Osteocyte (in vitro differentiated cells): ENCODE measurements around the gene WDR64. TPM values are rescaled to one million over a fixed set of nuclear protein-coding genes. Genes with fewer than 3 reads are reported as not detected.
"Not testable (repeated sequence)": the region's sequence is repeated elsewhere in the genome, so short reads cannot be mapped to it uniquely, and the experiment has no call there.

Experiments used
- DNase-seq: peaks from one replicate; pipeline ENCODE4 v3.0.0; 2021; ENCODE audit warnings: mixed read lengths; ENCODE audit not compliant: unreplicated experiment; ENCODE audit errors: extremely low spot score
- H3K27ac Mint-ChIP-seq: one replicate; pipeline ENCODE4 v1.8.0; 2021; ENCODE audit warnings: mild to moderate bottlenecking, mixed read lengths; ENCODE audit not compliant: unreplicated experiment
- H3K27me3 Mint-ChIP-seq: one replicate; pipeline ENCODE4 v1.8.0; 2021; ENCODE audit warnings: mixed read lengths; ENCODE audit not compliant: unreplicated experiment
- H3K36me3 Mint-ChIP-seq: one replicate; pipeline ENCODE4 v1.8.0; 2021; ENCODE audit warnings: mixed read lengths; ENCODE audit not compliant: unreplicated experiment
- H3K4me1 Mint-ChIP-seq: one replicate; pipeline ENCODE4 v1.8.0; 2021; ENCODE audit warnings: mixed read lengths; ENCODE audit not compliant: unreplicated experiment
- H3K4me3 Mint-ChIP-seq: one replicate; pipeline ENCODE4 v1.8.0; 2021; ENCODE audit warnings: mild to moderate bottlenecking, moderate library complexity, mixed read lengths; ENCODE audit not compliant: unreplicated experiment
- H3K9me3 Mint-ChIP-seq: one replicate; pipeline ENCODE4 v1.8.0; 2021; ENCODE audit warnings: mixed read lengths; ENCODE audit not compliant: unreplicated experiment
- CTCF ChIP-seq: fragments of 200-600 bp; sonication (generic); IDR thresholded peaks from 2 replicates; pipeline ENCODE4 v1.5.0; 2021; ENCODE audit warnings: antibody characterized with exemption, mild to moderate bottlenecking, moderate library complexity
- total RNA-seq: library from RNA; stranded (reverse); gene quantifications from 2 replicates; pipeline ENCODE4 v1.2.1, GENCODE V29; 2021

Gene WDR64
- total RNA-seq, 1 donor from 2014 or later = not detected

- TF ChIP-seq CTCF = no peak
- Mint-ChIP-seq H3K4me3 (no peak overlapping the region), H3K27ac (no peak overlapping the region), H3K36me3 (no peaks in the 10 kb centered on the region), H3K27me3 (peaks cover 48% of the 10 kb centered on the region), H3K4me1 (no peaks in the 10 kb centered on the region), H3K9me3 (no peaks in the 10 kb centered on the region)
- DNase-seq = no peak
Observed at GRCh38 chr1:241730031-241730430, 78.0 kb downstream of the WDR64 start.

GRCh38 chr1:241733899-241734298, 81.8 kb downstream of the WDR64 start:
- TF ChIP-seq CTCF = no peak
- Mint-ChIP-seq H3K9me3 (no peaks in the 10 kb centered on the region), H3K4me1 (no peaks in the 10 kb centered on the region), H3K4me3 (no peak overlapping the region), H3K27me3 (peaks cover 61% of the 10 kb centered on the region), H3K36me3 (no peaks in the 10 kb centered on the region), H3K27ac (no peak overlapping the region)
- DNase-seq = no peak

- Mint-ChIP-seq H3K9me3 (no peaks in the 10 kb centered on the region), H3K27me3 (peaks cover 56% of the 10 kb centered on the region), H3K36me3 (no peaks in the 10 kb centered on the region), H3K4me1 (no peaks in the 10 kb centered on the region), H3K27ac (no peak overlapping the region), H3K4me3 (no peak overlapping the region)
- DNase-seq = no peak
- no peak for TF ChIP-seq CTCF
Observed at GRCh38 chr1:241734533-241734932, 82.5 kb downstream of the WDR64 start.

GRCh38 chr1:241735493-241735926, 83.4 kb downstream of the WDR64 start:
- H3K27ac Mint-ChIP-seq, H3K4me1 Mint-ChIP-seq, H3K36me3 Mint-ChIP-seq, DNase-seq, H3K4me3 Mint-ChIP-seq, H3K9me3 Mint-ChIP-seq: not testable (repeated sequence)
- H3K27me3 Mint-ChIP-seq = peaks cover 53% of the 10 kb centered on the region

GRCh38 chr1:241736387-241736786, 84.3 kb downstream of the WDR64 start:
- no peaks in the 10 kb centered on the region for H3K9me3 Mint-ChIP-seq
- H3K27ac Mint-ChIP-seq = no peak overlapping the region
- no peak for DNase-seq
- TF ChIP-seq CTCF = no peak
- H3K4me3 Mint-ChIP-seq = no peak overlapping the region
- H3K36me3 Mint-ChIP-seq = no peaks in the 10 kb centered on the region
- H3K27me3 Mint-ChIP-seq = peaks cover 55% of the 10 kb centered on the region
- H3K4me1 Mint-ChIP-seq = no peaks in the 10 kb centered on the region
